ENCODE data around the gene RIPK4. TPM values are rescaled to one million over a fixed set of nuclear protein-coding genes. Genes with fewer than 3 reads are reported as not detected.
"Not testable (repeated sequence)": the region's sequence is repeated elsewhere in the genome, so short reads cannot be mapped to it uniquely, and the experiment has no call there.

The RIPK4 gene
- total and polyA plus RNA-seq, 8 donors: 5.8 to 10.5 (median 8.5) TPM

DNA sequence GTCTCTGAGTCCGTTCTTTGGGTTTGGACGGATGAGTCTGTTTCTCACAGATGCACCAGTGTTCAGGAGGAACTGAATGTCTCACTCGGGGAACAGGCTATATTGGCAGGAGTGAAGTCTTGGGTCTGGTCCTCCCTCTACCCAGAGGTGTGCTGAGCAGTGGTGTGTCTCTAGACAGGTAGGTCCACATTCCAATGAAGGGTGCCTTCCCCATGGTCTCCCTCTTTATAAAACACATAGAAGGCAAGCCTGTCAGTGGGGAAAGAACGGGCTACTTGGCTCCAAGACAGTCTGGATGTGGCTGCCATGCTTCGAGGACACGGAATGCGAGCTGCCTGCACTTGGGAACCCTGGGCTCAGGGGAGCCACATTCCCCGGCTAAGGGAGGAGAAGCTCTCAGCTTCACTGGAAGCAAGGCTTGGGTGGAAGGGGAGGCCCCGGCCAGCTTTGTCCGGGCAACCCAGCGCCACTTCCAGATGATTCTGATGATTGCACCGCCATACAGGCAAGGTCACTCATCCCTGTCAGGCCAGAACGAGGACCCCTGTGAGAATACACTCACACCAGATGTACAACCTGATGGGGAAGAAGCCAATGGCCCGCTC lies 29.7 kb upstream of the RIPK4 start:
- Histone ChIP-seq H3K36me3 (peaks cover 0 to 33% of the 10 kb centered on the region in 2 donors), H3K9me3 (peaks cover 0 to 12% of the 10 kb centered on the region in 2 donors), H3K27ac (no peak overlapping the region), H3K4me1 (no peaks in the 10 kb centered on the region), H3K4me3 (no peak overlapping the region), H3K27me3 (no peaks in the 10 kb centered on the region)
- intact Hi-C loops (cut with DNase I): no loop called here
- TF ChIP-seq CTCF (IDR thresholded peaks at IDR 0.05): no peak
- no peak for ATAC-seq
- DNase-seq: no peak

- Histone ChIP-seq H3K4me1 (no peaks in the 10 kb centered on the region), H3K27ac (no peak overlapping the region), H3K27me3 (no peaks in the 10 kb centered on the region), H3K4me3 (no peak overlapping the region), H3K9me3 (peaks cover 0 to 12% of the 10 kb centered on the region in 2 donors), H3K36me3 (peaks cover 0 to 25% of the 10 kb centered on the region in 2 donors)
- no peak for DNase-seq
- no peak for TF ChIP-seq CTCF (IDR thresholded peaks at IDR 0.05)
- no peak for ATAC-seq
- intact Hi-C loops (cut with DNase I): no loop called here
These were observed 28.9 kb upstream of the RIPK4 start for GRCh38 chr21:41795726-41796125.

GRCh38 chr21:41794600-41794999 lies 27.7 kb upstream of the RIPK4 start:
- DNase-seq: no peak
- Histone ChIP-seq H3K4me1 (no peaks in the 10 kb centered on the region), H3K36me3 (peaks cover 0 to 13% of the 10 kb centered on the region in 2 donors), H3K9me3 (peaks cover 0 to 12% of the 10 kb centered on the region in 2 donors), H3K27ac (no peak overlapping the region), H3K4me3 (no peak overlapping the region), H3K27me3 (no peaks in the 10 kb centered on the region)
- ATAC-seq: no peak
- intact Hi-C loops (cut with DNase I): no loop called here
- no peak for TF ChIP-seq CTCF (IDR thresholded peaks at IDR 0.05)

DNA sequence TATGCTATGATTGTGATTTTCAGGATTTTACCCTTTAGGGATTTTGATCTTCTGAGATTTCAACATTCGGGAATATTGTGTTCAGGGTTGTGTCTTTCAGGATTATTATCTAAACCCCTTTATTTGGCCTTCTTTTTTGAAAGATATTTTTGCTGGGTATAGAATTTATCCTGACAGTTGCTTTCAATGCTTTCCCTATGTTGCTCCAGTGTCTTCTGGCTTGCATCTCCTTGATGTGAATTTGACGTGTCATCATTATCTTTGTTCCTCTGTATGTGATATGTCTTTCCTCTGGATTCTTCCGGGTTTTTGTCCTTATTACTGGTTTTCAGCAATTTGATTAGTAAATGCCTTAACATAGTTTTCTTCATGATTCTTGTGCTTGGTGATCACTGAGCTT lies 25.9 kb upstream of the RIPK4 start:
- intact Hi-C loops (cut with DNase I): no loop called here
- ATAC-seq: no peak
- Histone ChIP-seq H3K36me3 (no peaks in the 10 kb centered on the region), H3K27me3 (no peaks in the 10 kb centered on the region), H3K4me3 (no peak overlapping the region), H3K4me1 (no peaks in the 10 kb centered on the region), H3K27ac (no peak overlapping the region), H3K9me3 (peaks cover 0 to 12% of the 10 kb centered on the region in 2 donors)
- no peak for TF ChIP-seq CTCF (IDR thresholded peaks at IDR 0.05)
- no peak for DNase-seq

GRCh38 chr21:41786509-41786987 lies 19.7 kb upstream of the RIPK4 start:
- ATAC-seq (no peak), DNase-seq (no peak)
- intact Hi-C loops (cut with DNase I): no loop called here

GRCh38 chr21:41785262-41785661 lies 18.4 kb upstream of the RIPK4 start:
- ATAC-seq; H3K27ac ChIP-seq; H3K36me3 ChIP-seq; H3K4me3 ChIP-seq; H3K9me3 ChIP-seq; DNase-seq; H3K4me1 ChIP-seq; intact Hi-C loops (cut with DNase I): not testable (repeated sequence)
- H3K27me3 ChIP-seq: peaks cover 4 to 52% of the 10 kb centered on the region in 2 donors

More at GRCh38 chr21:41786509-41786987, 19.7 kb upstream of the RIPK4 start:
- no peak overlapping the region for H3K4me3 ChIP-seq
- no peak overlapping the region for H3K27ac ChIP-seq
- no peaks in the 10 kb centered on the region for H3K9me3 ChIP-seq
- no peak for TF ChIP-seq CTCF (IDR thresholded peaks at IDR 0.05)
- no peaks in the 10 kb centered on the region for H3K36me3 ChIP-seq
- H3K4me1 ChIP-seq: no peaks in the 10 kb centered on the region
- peaks cover 0 to 40% of the 10 kb centered on the region in 2 donors for H3K27me3 ChIP-seq
